HEK293 (cell line): ENCODE data around the gene LRBA.

Source experiments
- CTCF ChIA-PET: fragments of 350-600 bp; formaldehyde crosslinking; extraction: SDS; loops from one replicate; lab custom pipeline; 2021; ENCODE audit warnings: antibody characterized with exemption; lab: Yijun Ruan, JAX
- POLR2A ChIA-PET: fragments of 300-600 bp; formaldehyde crosslinking; extraction: SDS; loops from one replicate; lab custom pipeline; 2020; ENCODE audit warnings: antibody characterized with exemption, inconsistent platforms; lab: Yijun Ruan, JAX
- H3K27ac ChIP-seq: fragments of 200-500 bp; sonication (Bioruptor generic); 2 replicates; pipeline ENCODE4 v1.5.1; 2014; ENCODE audit warnings: low read depth, low read length, control low read depth, inconsistent platforms; ENCODE audit errors: extremely low read depth
- H3K36me3 ChIP-seq, 2 experiments: fragments of 200-500 bp in 1 of 2; sonication (Bioruptor generic) in 1 of 2; 1 replicate in 1 of 2; 2 replicates in 1 of 2; pipeline ENCODE4 v1.5.1; 2014 to 2017; ENCODE audit warnings: inconsistent platforms in 2 of 2, low read length in 2 of 2; ENCODE audit not compliant: control insufficient read depth in 2 of 2, insufficient read depth in 1 of 2
- H3K4me1 ChIP-seq: fragments of 200-500 bp; sonication (Bioruptor generic); 2 replicates; pipeline ENCODE4 v1.5.1; 2014; ENCODE audit warnings: mild to moderate bottlenecking, low read length, inconsistent platforms; ENCODE audit not compliant: control insufficient read depth, insufficient read depth
- H3K4me3 ChIP-seq: 2 replicates; pipeline ENCODE4 v1.5.1; 2011; ENCODE audit warnings: low read depth, mild to moderate bottlenecking, control low read depth, low read length, moderate library complexity
- H3K9me3 ChIP-seq: fragments of 200-500 bp; sonication (Bioruptor generic); 2 replicates; pipeline ENCODE4 v1.5.1; 2014; ENCODE audit warnings: low read depth, low read length, inconsistent platforms; ENCODE audit not compliant: control insufficient read depth, insufficient read depth
- BCL11B ChIP-seq: fragments of 450-650 bp; formaldehyde crosslinking; IDR thresholded peaks from 2 replicates; pipeline ENCODE4 v1.5.1; 2016; ENCODE audit warnings: low read depth, missing biosample characterization, missing genetic modification characterization
- HOXA7 ChIP-seq: sonication (generic); formaldehyde crosslinking; IDR thresholded peaks from 2 replicates; pipeline ENCODE4 v1.8.1; 2022; ENCODE audit warnings: missing genetic modification reagents, borderline replicate concordance
- MEIS1 ChIP-seq: sonication (generic); formaldehyde crosslinking; IDR thresholded peaks from 2 replicates; pipeline ENCODE4 v1.8.1; 2022; ENCODE audit warnings: missing genetic modification reagents, mild to moderate bottlenecking, borderline replicate concordance
- RBAK ChIP-seq: fragments of 450-650 bp; formaldehyde crosslinking; IDR thresholded peaks from 2 replicates; pipeline ENCODE4 v1.5.1; 2016; ENCODE audit warnings: missing biosample characterization, missing genetic modification characterization
- ZNF114 ChIP-seq: fragments of 450-650 bp; formaldehyde crosslinking; IDR thresholded peaks from 2 replicates; pipeline ENCODE4 v1.5.0; 2017; ENCODE audit warnings: missing biosample characterization, missing genetic modification characterization
- ZNF140 ChIP-seq: fragments of 450-650 bp; formaldehyde crosslinking; IDR thresholded peaks from 2 replicates; pipeline ENCODE4 v1.5.1; 2016; ENCODE audit warnings: missing biosample characterization, missing genetic modification characterization
- ZNF221 ChIP-seq: fragments of 450-650 bp; formaldehyde crosslinking; IDR thresholded peaks from 2 replicates; pipeline ENCODE4 v1.5.1; 2017; ENCODE audit warnings: missing biosample characterization, missing genetic modification characterization, borderline replicate concordance
- ZNF341 ChIP-seq: fragments of 450-650 bp; formaldehyde crosslinking; IDR thresholded peaks from 2 replicates; pipeline ENCODE4; 2016; ENCODE audit warnings: low read depth, missing biosample characterization, missing genetic modification characterization
- ZNF426 ChIP-seq: fragments of 450-650 bp; formaldehyde crosslinking; IDR thresholded peaks from 2 replicates; pipeline ENCODE4 v1.5.1; 2017; ENCODE audit warnings: missing biosample characterization, missing genetic modification characterization, mild to moderate bottlenecking, inconsistent platforms, moderate library complexity
- ZNF473 ChIP-seq: fragments of 450-650 bp; formaldehyde crosslinking; IDR thresholded peaks from 2 replicates; pipeline ENCODE4 v1.5.1; 2017; ENCODE audit warnings: missing biosample characterization, missing genetic modification characterization
- ZNF48 ChIP-seq: fragments of 450-650 bp; formaldehyde crosslinking; IDR thresholded peaks from 2 replicates; pipeline ENCODE4 v1.5.1; 2016; ENCODE audit warnings: missing biosample characterization, missing genetic modification characterization
- ZNF514 ChIP-seq: fragments of 450-650 bp; formaldehyde crosslinking; IDR thresholded peaks from 2 replicates; pipeline ENCODE4 v1.5.1; 2016; ENCODE audit warnings: missing biosample characterization, missing genetic modification characterization
- ZNF555 ChIP-seq: fragments of 450-650 bp; formaldehyde crosslinking; conservative IDR thresholded peaks from 2 replicates; pipeline ENCODE4 v1.5.1; 2017; ENCODE audit warnings: missing biosample characterization, mild to moderate bottlenecking, missing genetic modification characterization, inconsistent platforms
- ZNF558 ChIP-seq: fragments of 450-650 bp; formaldehyde crosslinking; IDR thresholded peaks from 2 replicates; pipeline ENCODE4 v1.5.1; 2016; ENCODE audit warnings: missing biosample characterization, missing genetic modification characterization
- ZNF621 ChIP-seq: fragments of 450-650 bp; formaldehyde crosslinking; IDR thresholded peaks from 2 replicates; pipeline ENCODE4 v1.5.1; 2017; ENCODE audit warnings: missing biosample characterization, missing genetic modification characterization
- ZNF677 ChIP-seq: fragments of 450-650 bp; IDR thresholded peaks from 2 replicates; pipeline ENCODE4 v1.5.0; 2018; ENCODE audit warnings: missing biosample characterization, mild to moderate bottlenecking, missing genetic modification characterization, moderate library complexity
- ZXDB ChIP-seq: fragments of 450-650 bp; formaldehyde crosslinking; IDR thresholded peaks from 2 replicates; pipeline ENCODE4 v1.5.1; 2016; ENCODE audit warnings: missing biosample characterization, missing genetic modification characterization
- TF ChIP-seq, protein P1 (sequence below): fragments of 450-650 bp; formaldehyde crosslinking; IDR thresholded peaks from 2 replicates; pipeline ENCODE4 v1.5.1; 2016; ENCODE audit warnings: missing biosample characterization, missing genetic modification characterization
- TF ChIP-seq, protein P2 (sequence below): fragments of 450-650 bp; formaldehyde crosslinking; IDR thresholded peaks from 2 replicates; pipeline ENCODE4 v1.5.1; 2016; ENCODE audit warnings: missing biosample characterization, missing genetic modification characterization
- TF ChIP-seq, protein P3 (sequence below): fragments of 450-650 bp; formaldehyde crosslinking; IDR thresholded peaks from 2 replicates; pipeline ENCODE4 v1.5.1; 2016; ENCODE audit warnings: missing biosample characterization, missing genetic modification characterization
- TF ChIP-seq, protein P4 (sequence below): fragments of 450-650 bp; formaldehyde crosslinking; IDR thresholded peaks from 2 replicates; pipeline ENCODE4 v1.5.1; 2017; ENCODE audit warnings: missing biosample characterization, missing genetic modification characterization

The LRBA gene

DNA sequence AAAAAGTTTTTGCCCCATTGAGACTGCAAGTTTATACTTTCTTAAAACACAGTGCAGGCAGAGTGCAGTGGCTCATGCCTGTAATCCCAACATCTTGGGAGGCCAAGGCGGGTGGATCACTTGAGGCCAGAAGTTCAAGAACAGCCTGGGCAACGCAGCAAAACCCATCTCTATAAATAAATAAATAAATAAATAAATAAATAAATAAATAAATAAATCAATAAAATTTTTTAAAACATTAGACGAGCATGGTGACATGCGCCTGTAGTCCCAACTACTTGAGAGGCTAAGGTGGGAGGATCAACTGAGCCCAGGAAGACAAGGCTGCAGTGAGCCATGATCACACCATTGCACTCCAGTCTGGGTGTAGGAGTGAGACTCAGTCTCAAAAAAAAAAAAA lies 213.3 kb downstream of the LRBA start (continued):
- no peak for TF ChIP-seq ZNF514
- no peak for TF ChIP-seq ZNF621 (tag by site-specific recombination)
- TF ChIP-seq ZXDB: no peak
- TF ChIP-seq, protein P1, sequence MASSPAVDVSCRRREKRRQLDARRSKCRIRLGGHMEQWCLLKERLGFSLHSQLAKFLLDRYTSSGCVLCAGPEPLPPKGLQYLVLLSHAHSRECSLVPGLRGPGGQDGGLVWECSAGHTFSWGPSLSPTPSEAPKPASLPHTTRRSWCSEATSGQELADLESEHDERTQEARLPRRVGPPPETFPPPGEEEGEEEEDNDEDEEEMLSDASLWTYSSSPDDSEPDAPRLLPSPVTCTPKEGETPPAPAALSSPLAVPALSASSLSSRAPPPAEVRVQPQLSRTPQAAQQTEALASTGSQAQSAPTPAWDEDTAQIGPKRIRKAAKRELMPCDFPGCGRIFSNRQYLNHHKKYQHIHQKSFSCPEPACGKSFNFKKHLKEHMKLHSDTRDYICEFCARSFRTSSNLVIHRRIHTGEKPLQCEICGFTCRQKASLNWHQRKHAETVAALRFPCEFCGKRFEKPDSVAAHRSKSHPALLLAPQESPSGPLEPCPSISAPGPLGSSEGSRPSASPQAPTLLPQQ: no peak
- no peak for TF ChIP-seq ZNF677 (tag by site-specific recombination)
- TF ChIP-seq MEIS1 (CRISPR knock-in tag): no peak
- peak; percentile 44 for TF ChIP-seq ZNF426
- TF ChIP-seq, protein P2, sequence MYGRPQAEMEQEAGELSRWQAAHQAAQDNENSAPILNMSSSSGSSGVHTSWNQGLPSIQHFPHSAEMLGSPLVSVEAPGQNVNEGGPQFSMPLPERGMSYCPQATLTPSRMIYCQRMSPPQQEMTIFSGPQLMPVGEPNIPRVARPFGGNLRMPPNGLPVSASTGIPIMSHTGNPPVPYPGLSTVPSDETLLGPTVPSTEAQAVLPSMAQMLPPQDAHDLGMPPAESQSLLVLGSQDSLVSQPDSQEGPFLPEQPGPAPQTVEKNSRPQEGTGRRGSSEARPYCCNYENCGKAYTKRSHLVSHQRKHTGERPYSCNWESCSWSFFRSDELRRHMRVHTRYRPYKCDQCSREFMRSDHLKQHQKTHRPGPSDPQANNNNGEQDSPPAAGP (tag by site-specific recombination): no peak
- TF ChIP-seq ZNF48: no peak
- no peak for TF ChIP-seq ZNF558
- TF ChIP-seq ZNF221: no peak
- TF ChIP-seq, protein P3, sequence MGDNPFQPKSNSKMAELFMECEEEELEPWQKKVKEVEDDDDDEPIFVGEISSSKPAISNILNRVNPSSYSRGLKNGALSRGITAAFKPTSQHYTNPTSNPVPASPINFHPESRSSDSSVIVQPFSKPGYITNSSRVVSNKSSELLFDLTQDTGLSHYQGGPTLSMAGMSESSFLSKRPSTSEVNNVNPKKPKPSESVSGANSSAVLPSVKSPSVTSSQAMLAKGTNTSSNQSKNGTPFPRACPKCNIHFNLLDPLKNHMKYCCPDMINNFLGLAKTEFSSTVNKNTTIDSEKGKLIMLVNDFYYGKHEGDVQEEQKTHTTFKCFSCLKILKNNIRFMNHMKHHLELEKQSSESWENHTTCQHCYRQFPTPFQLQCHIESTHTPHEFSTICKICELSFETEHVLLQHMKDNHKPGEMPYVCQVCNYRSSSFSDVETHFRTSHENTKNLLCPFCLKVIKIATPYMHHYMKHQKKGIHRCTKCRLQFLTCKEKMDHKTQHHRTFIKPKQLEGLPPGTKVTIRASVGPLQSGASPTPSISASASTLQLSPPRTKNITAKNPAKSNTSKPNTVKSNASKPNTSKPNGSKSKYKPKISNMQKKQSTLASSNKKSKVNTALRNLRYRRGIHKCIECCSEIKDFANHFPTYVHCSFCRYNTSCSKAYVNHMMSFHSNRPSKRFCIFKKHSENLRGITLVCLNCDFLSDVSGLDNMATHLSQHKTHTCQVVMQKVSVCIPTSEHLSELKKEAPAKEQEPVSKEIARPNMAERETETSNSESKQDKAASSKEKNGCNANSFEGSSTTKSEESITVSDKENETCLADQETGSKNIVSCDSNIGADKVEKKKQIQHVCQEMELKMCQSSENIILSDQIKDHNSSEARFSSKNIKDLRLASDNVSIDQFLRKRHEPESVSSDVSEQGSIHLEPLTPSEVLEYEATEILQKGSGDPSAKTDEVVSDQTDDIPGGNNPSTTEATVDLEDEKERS (tag by site-specific recombination): no peak
- TF ChIP-seq BCL11B: no peak
- no peak for TF ChIP-seq RBAK
- TF ChIP-seq ZNF341 (tag by site-specific recombination): no peak
- TF ChIP-seq, protein P4, sequence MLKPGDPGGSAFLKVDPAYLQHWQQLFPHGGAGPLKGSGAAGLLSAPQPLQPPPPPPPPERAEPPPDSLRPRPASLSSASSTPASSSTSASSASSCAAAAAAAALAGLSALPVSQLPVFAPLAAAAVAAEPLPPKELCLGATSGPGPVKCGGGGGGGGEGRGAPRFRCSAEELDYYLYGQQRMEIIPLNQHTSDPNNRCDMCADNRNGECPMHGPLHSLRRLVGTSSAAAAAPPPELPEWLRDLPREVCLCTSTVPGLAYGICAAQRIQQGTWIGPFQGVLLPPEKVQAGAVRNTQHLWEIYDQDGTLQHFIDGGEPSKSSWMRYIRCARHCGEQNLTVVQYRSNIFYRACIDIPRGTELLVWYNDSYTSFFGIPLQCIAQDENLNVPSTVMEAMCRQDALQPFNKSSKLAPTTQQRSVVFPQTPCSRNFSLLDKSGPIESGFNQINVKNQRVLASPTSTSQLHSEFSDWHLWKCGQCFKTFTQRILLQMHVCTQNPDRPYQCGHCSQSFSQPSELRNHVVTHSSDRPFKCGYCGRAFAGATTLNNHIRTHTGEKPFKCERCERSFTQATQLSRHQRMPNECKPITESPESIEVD (tag by site-specific recombination): no peak
- peak; percentile 34 for TF ChIP-seq ZNF555 (tag by site-specific recombination)
- TF ChIP-seq, all 188 proteins: peak for 7

DNA sequence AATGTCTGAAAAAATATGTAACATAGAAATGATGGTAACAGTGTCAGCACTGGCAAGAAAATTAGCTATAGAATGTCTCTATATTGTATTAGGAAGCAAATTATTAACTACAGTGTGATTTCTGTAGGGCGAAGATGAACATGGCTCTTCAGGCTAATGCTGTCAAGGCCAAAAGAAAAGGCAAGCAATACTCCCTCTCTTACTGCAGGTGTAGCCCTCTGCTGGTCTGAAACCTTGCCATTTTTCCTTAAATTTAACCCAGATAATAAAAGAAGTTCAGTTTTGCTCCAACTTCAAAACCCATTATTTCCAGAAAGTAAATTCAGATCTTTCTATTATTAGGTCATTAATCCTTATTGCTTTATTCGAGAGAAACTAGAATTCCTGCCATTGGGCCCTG lies 215.9 kb downstream of the LRBA start:
- no peak overlapping the region for H3K27ac ChIP-seq
- TF ChIP-seq ZNF140 (tag by site-specific recombination) (no peak), ZNF114 (no peak), HOXA7 (CRISPR knock-in tag) (no peak), ZNF473 (no peak)
- TF ChIP-seq, all 188 proteins: peak for 0
- CTCF ChIA-PET: interaction anchor here (0.6 kb wide), 1 partner anchor 306 kb away, joined by 4 read pairs; no protein-coding TSS in a partner anchor
- POLR2A ChIA-PET: no interaction called here
- Histone ChIP-seq H3K4me1 (no peaks in the 10 kb centered on the region), H3K9me3 (no peaks in the 10 kb centered on the region), H3K4me3 (no peak overlapping the region), H3K36me3 (no peaks in the 10 kb centered on the region)
